Neural cell (in vitro differentiated cells): ENCODE data around the gene GDPD5.

Experiments used
- CTCF ChIP-seq: fragments of 450-650 bp; IDR thresholded peaks from 2 replicates; pipeline ENCODE4 v1.5.1; 2014; ENCODE audit warnings: antibody characterized with exemption, mild to moderate bottlenecking, moderate library complexity; ENCODE audit not compliant: poor library complexity, severe bottlenecking
- EP300 ChIP-seq: fragments of 450-650 bp; conservative IDR thresholded peaks from 2 replicates; pipeline ENCODE4 v1.6.1; 2014; ENCODE audit warnings: antibody characterized with exemption, mild to moderate bottlenecking, moderate library complexity; ENCODE audit not compliant: poor library complexity, severe bottlenecking
- EZH2 ChIP-seq: fragments of 200-600, 300-800 bp; shearing (Covaris generic), sonication (generic); IDR thresholded peaks from 2 replicates; pipeline ENCODE4 v1.6.1; 2014; ENCODE audit warnings: antibody characterized with exemption, low read length, borderline replicate concordance, mild to moderate bottlenecking; ENCODE audit not compliant: insufficient read depth, poor library complexity, severe bottlenecking
- MXI1 ChIP-seq: fragments of 450-650 bp; conservative IDR thresholded peaks from 2 replicates; pipeline ENCODE4 v1.6.1; 2014; ENCODE audit warnings: antibody characterized with exemption, mild to moderate bottlenecking; ENCODE audit not compliant: poor library complexity, severe bottlenecking
- POLR2AphosphoS5 ChIP-seq: IDR thresholded peaks from 2 replicates; pipeline ENCODE4 v1.6.1; 2012
- RAD21 ChIP-seq: fragments of 450-650 bp; conservative IDR thresholded peaks from 2 replicates; pipeline ENCODE4 v1.6.1; 2014; ENCODE audit warnings: antibody characterized with exemption, mild to moderate bottlenecking, moderate library complexity
- REST ChIP-seq: IDR thresholded peaks from 2 replicates; pipeline ENCODE4 v1.6.1; 2012; ENCODE audit warnings: borderline replicate concordance
- SMC3 ChIP-seq: fragments of 450-650 bp; conservative IDR thresholded peaks from 2 replicates; pipeline ENCODE4 v1.6.1; 2014; ENCODE audit warnings: antibody characterized with exemption, mild to moderate bottlenecking, moderate library complexity; ENCODE audit not compliant: poor library complexity
- TAF1 ChIP-seq: IDR thresholded peaks from 2 replicates; pipeline ENCODE4 v1.6.1; 2012; ENCODE audit warnings: low read depth

- TF ChIP-seq CTCF, result no peak
- no peak for TF ChIP-seq EP300
- no peak for TF ChIP-seq REST
- TF ChIP-seq POLR2AphosphoS5, result no peak
- TF ChIP-seq EZH2, result no peak
- no peak for TF ChIP-seq RAD21
- TF ChIP-seq MXI1, result no peak
- no peak for TF ChIP-seq SMC3
- no peak for TF ChIP-seq TAF1
Observed at GRCh38 chr11:75421902-75422247, 103.9 kb downstream of the GDPD5 start.
